Amniotic stem cell (primary cell): ENCODE results near the gene THOC7.

Experiments used
- DNase-seq: peaks from one replicate; lab custom pipeline; 2025; lab: John Stamatoyannopoulos, UW

Gene THOC7

DNA sequence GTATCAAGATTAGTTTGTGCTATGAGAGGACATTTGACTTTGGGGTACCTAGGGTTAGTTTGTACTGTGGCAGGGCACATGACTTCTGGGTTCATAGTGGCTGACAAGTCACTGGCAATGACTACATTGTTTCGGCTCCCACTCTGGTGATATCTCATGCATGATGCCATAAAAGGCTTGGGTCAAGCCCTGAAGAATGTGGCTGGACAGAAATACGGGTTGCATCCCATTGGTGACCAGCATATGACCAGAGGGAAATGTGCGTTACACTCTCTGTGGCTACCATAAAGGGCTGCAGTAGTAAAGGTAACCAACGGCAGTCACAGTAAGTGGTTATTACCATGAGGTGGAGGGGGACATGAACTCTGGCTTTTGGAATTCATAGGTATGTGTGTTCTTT is 18.4 kb downstream of the THOC7 start:
- no peak for DNase-seq

DNA sequence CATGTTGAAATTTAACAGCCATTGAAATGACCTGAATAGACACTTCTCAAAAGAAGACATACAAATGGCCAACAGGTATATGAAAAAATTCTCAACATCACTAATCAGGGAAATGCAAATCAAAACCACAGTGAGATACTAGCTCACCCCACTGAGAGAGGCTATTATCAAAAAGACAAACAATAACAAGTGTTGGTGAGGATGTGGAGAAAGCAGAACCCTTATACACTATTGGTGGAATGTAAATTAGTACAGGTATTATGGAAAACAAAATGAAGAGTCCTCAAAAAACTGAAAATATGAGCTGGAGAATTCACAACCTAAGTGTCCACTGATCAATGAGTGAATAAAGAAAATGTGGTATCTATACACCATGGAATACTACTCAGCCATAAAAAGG is 21.5 kb downstream of the THOC7 start:
- DNase-seq, result no peak

DNA sequence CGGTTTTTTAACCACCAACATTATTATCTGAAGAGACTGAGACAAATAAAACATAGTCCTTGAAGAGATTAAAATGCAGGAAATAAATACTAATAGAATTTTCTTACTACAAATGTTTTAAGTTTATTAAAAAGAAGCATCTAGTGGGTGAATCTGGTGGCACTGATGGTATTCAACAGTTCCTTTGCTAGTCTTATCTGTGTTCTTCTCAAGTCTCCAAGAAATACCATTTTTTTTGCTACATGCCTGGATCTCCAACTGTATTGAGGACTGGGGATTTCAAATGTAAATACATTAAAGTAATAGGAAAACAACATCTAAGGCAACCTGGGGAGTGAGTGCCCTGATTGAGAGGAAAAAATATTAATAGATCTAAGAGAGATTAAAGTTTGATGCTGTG is 21.9 kb downstream of the THOC7 start:
- DNase-seq, result no peak

DNA sequence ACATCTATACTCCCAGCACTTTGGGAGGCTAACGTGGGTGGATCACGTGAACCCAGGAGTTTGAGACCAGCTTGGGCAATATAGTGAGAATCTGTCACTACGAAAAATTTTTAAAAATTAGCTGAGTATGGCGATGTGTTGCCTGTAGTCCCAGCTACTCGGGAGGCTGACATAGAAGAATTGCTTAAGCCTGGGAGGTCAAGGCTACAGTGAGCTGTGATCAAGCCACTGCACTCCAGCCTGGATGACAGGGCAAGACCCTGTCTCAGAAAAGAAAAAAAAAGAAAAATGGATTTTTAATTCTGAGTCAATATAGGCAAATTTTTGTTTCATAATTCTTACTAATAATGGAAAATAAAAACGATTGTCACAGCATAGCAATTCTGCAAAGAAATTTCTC is 31.2 kb downstream of the THOC7 start:
- DNase-seq, result no peak

DNA sequence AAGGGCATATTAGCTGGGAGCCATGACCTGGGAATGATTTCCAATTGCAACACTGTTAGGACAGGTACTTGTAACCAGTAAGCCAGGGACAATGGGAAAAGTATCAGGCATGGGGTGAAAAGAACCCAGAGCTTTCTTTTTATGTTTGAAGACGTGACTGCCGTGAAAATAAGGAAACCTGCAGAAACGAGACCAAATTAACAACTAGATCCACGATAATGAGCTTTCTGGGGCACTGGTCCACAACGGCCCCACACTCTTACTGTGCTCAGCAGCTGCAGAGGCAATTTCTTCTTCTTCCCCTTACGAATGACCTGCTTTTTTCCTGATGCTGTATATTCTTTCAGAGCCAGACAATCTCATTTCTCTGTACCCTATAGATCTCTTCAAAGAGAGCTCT is 33.1 kb downstream of the THOC7 start:
- no peak for DNase-seq

DNA sequence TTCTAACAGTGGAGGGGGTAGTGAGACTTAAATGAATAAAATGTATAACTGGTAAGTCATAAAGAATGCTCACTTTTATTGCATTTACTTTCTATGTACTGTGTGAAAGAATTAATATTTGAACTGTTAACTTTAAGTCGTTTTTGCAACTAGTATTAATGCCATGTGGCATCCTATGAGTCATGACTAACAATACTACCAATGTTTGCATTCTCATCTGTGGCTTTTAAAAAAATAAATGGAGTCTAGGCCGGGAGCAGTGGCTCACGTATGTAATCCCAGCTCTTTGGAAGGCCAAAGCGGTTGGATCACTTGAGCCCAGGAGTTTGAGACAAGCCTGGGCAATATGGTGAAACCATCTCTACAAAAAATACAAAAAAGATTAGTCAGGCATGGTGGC is 39.3 kb downstream of the THOC7 start:
- DNase-seq, result peak; percentile 4

DNA sequence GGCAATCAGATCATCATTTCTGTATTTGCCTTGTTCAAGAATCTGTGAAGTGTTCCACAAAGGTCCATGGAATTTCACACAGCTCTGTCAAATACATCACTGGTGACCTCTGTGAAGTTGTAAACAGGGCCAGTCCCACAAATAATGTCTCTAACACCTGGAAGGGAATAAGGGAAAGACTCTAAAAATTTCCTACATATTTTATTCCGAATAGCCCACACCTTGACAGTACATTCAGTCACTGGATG is 44.5 kb downstream of the THOC7 start, which contains the start of gene C3orf49:
Gene C3orf49 (plus strand): TSS at position 149 of the 248 bp plus-strand sequence. CDS start 173 bp downstream, outside the sequence.
- no peak for DNase-seq

DNA sequence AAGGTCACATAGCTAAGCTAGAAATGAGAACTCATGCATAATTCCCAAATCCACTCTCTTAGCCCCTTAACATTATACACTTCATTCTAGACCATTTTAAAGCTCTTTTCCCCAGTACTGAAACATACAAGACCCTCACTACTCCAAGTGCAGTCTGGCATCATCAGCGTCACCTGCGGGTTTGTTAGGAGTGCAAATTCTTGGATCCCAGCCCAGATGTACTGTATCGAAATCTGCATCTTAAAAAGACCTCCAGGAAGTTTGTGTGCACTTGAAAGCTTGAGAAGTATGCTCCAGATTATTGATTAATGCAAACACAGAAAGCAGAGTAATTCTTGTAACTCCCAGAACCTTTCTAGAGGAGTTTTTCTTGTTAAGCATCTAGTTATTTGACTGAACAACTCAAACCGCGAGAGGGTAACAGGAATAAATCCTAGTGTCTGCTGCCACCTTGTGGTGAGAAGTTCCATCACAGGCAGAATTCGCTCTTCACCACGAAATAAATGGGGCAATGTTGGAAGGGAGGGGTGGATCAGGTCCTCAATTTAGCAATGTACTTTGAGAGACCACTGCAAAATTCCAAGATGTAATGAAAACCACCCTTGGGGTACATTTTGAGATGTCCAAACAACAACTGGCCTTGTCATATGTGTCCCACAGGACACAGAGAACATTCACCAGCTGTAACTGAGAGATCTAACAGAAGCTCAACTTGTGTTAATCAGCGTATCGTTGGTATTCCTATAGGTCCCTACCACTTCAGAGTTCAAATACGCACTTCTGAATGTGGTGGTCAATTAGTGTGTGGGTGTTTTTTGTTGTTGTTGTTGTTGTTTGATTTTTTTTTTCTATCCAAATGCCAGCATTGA is 45.1 kb downstream of the THOC7 start:
- DNase-seq, result peak; percentile 37

DNA sequence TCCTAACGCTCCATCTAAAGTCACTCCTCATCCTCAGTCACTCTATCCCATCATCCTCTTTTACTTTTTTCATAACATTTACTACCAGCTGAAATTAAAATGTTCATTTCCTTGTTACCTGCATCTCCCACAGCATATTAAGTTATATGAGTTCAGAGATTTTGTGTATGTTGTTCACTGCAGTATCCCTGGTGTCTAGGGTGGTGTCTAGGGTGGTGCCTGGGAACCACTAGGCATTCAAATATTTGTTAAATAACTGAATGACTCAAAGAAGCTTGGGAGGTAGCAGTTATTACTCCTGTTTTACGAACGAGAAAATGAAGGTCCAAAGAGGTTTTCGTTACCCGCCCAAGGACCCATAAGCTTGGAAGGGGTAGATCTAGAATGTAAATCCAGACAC is 46.4 kb downstream of the THOC7 start:
- DNase-seq, result no peak

DNA sequence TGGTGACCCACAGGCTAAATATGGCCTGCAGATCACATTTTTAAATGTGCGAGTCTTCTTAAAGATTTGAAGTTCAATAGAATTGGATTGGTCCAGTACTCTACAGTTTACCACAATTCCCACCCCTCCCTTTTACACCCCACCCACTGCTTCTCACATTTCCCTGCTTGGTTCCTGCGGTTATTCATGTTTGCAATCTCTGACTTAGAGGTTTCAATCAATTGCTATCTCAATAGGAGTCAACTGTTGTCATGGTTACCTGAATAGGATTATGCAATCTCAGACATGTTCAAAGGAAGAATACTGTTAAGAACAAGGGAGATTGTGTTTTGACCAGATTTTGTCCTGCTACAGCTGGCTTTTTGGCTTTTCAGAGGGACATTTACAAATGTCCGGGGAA is 49.4 kb downstream of the THOC7 start:
- DNase-seq, result no peak

DNA sequence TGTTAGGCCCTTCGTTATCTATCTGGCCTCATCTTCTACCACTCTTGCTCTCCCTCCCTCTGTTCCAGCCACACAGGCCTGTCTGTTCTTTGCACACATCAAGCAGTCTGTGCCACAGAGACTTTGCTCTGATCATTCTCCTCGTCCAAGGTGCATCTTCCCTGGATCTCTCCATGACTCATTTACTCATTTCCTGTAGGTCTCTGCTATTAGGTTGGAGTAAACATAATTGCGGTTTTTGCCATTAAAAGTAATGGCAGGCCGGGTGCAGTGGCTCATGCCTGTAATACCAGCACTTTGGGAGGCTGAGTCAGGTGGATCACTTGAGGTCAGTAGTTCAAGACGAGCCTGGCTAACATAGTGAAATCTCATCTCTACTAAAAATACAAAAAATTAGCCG is 54.0 kb downstream of the THOC7 start:
- no peak for DNase-seq

DNA sequence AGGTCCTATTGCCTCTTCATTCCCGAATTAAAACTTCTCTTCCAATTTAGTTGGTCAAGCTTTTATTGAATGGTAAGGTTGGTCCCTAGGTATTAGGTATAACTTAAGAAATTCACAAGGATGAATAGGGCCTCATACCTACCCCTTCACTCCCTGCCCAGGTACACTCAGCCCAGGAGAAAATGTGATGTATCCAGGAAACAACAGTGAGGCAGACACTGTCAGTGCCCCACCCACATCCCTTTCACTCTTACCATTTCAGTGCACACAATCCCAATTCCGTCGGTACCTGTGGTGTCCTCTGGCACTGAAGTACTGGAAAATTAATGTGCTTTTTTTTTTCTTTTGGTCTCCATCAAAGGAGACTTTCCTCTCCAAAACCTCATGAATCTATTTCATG is 55.0 kb downstream of the THOC7 start:
- DNase-seq, result no peak

DNA sequence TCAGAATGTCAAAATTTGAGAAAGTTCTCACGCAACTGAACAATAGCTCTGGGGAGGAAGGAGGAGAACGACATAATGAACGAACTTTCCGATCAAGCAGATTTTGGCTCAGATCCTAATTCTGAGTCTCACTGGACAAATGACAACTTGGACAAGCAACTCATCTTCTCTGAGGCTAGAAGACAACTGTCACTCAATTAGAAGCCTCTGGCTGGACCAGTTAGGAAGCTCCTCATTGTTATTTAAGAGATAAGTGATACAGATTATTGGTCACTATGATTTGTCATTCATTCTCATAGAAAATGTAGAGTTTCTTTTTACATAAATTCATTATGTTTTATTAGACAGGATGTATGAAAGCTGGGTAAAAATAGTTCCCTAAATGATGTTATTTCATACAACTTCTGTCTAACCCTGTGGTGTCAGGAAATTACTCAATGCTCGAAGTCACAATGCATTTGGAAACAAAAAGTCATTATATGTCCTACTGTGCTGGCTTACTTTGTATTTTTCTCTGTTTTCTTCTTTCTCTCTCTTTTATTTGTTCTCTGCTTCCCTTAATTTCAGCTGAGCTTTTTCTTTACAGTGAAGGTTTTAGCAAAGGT is 55.5 kb downstream of the THOC7 start:
- no peak for DNase-seq

DNA sequence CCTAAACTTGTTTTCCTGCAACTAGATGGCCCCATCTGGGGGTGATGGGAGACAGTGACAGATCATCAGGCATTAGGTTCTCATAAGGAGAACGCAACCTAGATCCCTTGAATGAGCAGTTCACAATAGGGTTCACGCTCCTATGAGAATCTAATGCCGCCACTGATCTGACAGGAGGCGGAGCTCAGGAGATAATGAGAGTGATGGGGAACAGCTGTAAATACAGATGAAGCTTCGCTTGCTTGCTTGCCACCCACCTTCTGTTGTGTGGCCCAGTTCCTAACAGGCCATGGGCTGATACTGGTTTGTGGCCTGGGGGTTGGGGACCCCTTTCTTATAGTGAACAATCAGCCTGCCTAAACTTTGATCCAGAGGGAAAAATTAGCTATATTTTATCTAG is 59.7 kb downstream of the THOC7 start:
- DNase-seq, result no peak

DNA sequence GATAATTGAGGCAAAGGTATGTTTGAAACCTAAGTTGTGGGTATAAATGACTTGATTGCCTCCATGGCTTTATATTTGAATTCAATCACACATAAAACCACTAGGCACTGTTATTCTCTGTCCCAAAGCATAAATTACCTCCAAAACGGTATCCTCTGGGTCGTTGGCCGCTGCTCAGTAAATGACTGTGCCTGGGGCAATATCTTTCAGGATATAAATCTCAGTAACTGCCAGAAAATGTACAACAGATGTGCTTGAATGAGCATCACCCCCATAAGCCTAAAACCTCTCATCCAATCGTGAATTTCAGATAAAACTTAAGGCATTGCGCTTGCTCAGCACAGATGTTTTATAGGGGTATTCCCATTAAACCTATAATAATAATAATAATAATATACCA is 63.5 kb downstream of the THOC7 start:
- no peak for DNase-seq

DNA sequence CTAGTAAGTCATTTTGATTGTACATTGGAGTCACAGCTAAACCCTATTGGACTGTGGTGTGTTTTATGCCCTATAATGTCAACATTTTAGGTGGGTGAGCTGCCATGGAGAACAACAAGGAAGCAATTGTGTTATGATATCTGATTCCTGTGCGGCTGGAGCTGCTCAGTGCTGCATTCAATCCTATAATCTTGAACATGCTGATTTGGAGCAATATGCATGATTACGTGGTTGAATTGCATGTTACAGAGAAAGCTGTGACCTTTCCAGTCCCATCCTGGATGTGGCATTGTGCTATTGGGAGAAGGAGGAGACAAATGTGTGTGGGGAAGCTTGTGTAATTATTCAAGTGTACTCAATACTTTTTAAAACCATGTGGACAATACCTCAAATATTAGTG is 64.7 kb downstream of the THOC7 start:
- no peak for DNase-seq

DNA sequence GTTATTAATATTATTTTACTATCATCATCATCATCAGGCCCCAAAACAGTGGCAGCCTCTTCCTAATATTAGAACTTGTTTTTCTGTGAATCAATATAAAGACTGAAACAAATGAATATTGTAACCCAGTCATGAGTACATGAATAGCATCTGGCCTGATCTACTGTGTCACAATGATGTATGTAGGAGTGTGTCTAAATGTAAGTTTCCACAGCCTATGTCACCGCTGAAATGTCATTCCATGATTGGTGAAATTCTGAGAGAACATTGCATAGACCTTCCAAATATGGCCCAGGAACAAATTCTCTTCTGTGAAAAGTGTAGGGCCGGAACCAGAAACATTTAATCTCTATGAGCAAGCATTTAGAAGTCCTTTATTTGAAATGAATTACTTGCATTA is 65.1 kb downstream of the THOC7 start:
- no peak for DNase-seq

DNA sequence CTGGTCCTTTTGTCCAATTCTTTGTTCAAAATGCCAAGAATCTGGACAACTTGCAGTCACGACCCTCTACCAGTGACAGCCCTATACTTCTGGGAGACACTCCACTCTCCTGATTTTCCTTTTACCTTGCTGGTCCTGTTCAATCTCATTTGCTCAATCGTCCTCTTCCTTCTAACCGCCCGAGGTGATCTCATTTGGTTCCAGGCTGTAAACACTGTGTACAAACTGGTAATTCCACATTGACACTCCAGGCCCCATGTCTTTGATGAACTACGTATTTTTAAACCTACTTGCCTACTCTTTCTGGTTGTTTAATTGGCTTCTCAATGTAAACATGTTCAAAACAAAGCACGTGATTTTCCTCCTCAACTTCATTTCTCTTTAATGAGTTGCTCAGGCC is 68.2 kb downstream of the THOC7 start:
- DNase-seq, result no peak

DNA sequence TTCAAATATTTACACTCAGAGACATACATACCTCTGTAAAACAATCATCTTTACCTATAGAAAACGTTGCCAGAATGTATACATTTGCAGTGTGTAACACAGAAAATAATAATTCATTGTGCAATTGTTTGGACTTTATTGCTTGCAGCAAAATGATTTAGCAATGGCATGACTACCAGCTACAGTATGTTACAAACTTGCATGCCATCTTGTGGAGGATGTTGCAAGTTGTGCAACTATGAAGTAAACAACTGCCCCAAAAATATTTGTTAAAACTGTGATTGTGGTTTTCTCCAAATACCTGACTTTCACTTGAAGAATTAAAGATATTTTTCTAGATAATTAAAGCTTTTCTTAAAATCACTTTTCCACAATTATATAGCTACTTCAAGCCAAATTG is 71.6 kb downstream of the THOC7 start:
- peak; percentile 53 for DNase-seq
